ENCODE data around the gene LRG1. TPM values are rescaled to one million over a fixed set of nuclear protein-coding genes. Genes with fewer than 3 reads are reported as not detected.
A peak's percentile ranks its signal among the peaks of the same experiment; 100 is the strongest.
"Not testable (repeated sequence)": the region's sequence is repeated elsewhere in the genome, so short reads cannot be mapped to it uniquely, and the experiment has no call there.

Gene LRG1
- polyA plus RNA-seq, 1 donor: 0.90 TPM

DNA sequence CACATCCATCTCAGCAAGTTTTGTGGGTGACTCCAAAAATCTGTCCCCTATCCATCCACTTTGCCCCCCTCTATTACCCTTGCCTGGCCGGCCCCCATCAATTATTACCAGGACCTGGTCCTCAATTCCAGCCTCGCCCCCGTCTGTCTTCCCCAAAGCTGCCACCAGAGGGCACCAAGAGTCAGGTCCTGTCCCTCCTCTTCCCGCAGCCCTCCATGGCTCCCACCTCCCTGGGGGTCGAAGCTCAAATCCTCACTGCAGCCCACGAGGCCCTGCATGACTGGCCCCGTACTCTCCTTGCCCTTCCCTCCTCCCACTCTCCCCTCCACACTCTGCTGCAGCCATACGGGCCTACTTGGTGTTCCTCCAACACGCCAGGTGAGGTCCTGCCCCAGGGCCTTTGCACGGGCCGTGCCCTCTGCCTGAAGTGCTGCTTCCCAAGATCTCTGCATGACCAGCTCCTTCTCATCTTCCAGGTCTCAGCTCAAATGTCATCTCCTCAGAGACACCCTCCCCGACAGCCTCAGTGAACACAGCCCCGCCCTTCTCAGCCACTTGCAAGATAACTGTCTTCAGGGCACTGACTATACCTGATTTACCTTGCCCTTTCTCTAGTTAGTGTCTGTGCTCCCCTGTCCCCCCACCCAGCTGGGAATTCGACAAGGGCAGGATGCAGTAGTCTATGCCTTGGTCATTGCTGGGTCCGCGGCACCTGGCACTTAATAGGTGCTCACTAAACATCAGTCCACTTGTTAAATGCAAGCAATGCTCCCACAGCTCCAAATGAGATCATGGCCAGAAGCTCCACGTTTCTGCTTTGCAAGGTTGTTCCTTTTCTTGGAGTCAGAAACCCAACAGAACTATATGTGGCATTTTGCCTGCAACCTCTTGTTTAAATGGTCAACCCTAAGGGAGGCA, 36.4 kb upstream of the LRG1 start:
- DNase-seq: no peak

DNA sequence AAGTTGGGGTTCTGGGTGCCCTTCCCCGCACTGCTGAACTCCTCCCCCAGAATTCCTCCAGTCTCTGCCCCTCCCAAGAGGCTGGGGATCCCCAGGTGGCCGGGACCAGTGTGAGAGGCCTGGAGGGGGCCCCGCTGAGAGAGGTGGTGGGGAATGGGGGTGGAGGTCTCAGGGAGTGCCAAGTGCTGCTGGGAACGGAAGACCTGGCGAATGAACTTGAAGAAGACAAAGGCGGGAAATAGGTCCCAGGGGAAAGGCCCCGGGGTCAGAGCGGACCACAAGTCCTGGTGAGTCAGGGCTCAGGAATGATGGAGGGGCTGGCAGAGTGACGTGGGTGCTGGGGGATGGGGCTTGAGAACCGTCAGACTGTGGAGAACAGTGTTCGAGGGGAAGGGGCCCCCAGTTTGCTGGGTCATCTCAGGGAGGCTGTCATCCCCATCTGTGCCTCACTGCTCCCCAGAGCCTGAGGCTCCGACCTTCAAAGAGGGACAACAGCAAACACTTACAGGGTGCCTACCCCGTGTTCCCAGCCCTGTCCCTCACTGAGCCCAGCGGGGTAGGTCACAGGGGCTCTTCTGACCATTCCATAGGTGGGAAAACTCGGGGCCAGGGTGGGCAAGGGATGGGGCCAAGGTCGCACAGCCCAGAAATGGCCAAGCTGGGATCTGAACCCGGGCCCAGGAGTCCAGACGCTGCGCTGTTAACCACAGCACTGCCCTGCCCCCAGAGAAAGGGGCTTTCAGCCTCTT, 35.6 kb upstream of the LRG1 start:
- DNase-seq: peak; percentile 68

DNA sequence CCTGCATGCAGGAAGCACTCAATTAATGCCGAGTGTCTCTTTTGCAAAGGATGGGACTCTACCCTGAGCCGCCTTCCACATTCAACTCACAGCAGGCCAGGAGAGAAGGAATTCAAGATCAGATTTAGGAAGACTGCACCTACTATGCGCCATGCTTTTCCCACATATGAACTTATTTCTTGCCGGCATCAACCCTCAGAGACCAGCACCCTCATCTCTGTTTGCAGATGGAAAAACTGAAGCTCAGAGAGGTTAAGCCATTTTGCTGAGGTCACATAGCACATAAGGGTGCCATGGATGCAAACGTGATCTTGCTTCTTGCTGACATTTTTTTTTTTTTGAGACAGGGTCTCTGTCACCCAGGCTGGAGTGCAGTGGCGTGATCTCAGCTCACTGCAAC, 33.8 kb upstream of the LRG1 start:
- DNase-seq: no peak

DNA sequence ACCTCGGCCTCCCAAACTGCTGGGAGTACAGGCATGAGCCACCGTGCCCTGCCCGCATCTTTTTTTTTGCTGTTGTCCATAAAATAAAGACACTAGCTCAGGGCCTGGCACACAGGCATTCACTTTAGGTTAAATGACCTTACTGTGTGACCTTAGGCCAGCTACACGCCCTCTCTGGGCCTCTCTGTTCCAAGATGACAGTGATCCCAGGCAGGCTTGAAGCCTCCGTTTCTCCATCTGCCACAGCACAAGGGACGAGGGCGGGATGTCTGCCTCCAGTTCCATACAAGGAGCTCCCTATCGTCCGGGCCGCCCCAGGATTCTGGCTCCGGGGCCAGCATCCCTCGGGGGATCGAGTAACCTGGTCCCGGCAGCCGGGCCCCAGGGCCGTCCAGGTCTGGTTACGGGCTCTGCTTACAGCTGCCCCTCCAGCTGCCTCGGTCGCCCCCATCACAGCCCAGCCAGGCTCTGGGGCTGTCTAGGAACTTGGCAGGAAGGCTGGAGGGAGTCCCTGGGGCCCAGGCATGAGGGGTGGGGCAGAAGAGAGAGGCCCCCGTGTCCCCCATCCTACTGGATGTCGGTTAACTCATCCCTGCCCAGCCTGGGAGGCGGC, 31.6 kb upstream of the LRG1 start:
- DNase-seq: no peak

DNA sequence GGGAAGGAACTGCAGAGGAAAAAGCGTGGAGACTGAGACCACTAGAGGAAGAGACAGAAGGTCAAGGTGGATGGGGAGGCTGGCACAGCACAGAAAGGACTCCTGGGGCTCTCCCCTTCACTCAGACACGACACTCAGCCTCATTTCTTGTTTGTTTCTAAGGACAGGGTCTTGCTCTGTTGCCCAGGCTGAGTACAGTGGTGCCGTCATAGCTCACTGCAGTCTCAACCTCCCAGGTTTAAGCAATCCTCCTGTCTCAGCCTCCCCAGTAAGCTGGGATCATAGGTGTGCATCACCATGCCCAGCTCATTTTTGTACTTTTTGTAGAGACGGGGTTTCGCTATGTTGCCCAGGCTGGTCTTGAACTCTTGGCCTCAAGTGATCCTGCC, 31.1 kb upstream of the LRG1 start:
- DNase-seq: no peak

DNA sequence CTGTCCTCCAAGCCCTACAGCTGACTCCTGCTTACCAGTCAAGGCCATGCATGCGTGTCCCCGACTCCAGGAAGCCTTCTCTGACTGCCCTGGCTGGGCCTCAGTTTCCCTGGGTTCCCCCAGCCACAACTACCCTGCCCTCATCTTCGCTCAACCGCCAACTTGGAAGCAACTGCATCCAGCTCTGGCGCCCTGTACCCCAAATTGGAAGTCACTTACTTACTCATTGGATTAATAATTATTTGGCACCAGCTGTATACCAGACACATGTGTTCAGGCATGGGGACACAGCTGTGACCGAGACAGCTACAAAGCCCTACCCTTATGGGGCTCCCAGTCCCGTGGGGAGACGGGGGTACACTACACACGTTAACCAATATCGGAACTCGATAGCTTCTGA, 30.6 kb upstream of the LRG1 start:
- DNase-seq: no peak

DNA sequence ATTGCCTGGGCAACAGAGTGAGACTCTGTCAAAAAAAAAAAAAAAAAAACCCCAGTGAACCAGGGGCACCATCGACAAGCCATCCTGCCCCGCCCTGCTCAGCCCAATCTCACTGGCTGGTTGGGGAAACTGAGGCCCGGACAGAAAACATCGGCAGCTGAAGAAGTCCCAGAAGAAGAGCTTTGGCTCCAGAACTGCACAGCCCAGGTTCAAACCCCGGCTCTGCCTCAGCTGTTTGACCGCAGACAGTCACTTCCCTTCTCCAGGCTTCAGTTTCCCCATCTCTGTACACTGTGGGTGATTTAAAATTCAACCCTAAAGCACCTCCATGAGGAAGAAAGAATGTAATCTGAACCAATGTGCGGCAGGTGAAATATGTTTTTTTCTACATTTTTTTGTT, 29.1 kb upstream of the LRG1 start:
- DNase-seq: no peak

DNA sequence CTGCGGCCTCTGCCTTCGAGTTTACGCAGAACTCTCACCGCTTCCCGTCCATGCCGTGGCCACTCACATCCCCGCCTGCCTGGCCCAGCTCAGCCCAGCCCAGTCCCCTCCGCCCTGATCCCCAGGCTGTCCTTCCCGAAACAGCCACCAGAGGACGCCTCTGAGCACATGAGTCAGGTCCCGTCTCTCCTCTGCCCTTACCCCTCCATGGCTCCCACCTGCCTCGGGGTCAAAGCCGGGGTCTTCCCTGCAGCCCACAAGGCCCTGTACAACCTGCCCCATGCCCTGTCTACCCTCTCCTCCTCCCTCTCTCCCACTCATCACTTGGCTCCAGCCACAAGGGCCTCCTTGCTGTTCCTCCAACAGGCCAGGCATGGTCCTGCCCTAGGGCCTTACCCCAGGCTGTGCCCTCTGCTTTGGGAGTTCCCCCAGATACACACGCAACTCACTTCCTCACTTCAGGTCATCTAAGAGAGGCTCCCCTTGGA, 27.8 kb upstream of the LRG1 start:
- no peak for DNase-seq

DNA sequence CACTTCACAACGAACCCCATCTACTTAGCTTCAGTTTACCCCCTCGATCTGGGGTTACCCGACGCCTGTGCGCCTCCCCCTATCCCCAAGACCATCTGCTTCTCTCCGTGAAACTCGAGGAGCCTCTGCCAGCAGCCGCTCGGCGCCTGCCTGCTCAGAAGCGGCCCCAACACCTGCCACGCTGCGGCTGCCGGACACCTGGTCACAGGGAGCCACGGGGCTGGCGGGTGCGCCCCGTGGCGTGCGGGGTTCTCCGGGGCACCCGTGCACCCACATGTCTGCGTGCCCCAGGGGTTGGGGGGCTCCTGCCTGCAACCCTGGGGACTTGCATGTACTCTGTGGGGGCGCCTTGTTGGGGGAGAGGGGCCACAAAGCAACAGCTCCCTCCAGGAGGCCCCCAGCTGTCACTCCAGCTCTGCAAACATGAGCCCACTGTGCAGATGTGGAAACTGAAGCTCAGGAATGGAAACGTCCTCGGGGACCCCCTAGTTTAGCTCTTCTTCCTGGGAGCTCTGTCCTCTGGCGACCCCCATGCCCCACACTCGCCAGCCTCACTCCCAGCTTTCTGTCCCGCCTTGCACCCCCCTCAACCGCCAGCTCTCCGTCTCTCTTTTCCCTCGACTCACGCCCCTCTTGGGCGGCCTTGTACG, 26.7 kb upstream of the LRG1 start:
- DNase-seq: no peak

DNA sequence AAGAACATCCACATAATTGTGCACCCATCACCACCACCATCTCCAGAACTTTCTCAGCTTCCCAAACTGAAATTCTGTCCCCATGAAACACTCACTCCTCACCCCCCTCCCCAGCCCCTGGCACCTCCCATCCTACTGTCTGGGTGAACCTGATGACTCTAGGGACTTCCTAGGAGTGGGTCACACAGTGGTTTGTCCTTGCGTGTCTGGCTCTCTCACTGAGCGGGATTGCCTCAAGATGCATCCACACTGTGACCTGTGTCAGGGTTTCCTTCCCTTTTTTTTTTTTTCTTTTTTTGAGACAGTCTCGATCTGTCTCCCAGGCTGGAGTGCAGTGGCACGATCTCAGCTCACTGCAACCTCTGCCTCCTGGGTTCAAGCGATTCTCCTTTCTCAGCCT, 23.7 kb upstream of the LRG1 start:
- not testable (repeated sequence) for DNase-seq

DNA sequence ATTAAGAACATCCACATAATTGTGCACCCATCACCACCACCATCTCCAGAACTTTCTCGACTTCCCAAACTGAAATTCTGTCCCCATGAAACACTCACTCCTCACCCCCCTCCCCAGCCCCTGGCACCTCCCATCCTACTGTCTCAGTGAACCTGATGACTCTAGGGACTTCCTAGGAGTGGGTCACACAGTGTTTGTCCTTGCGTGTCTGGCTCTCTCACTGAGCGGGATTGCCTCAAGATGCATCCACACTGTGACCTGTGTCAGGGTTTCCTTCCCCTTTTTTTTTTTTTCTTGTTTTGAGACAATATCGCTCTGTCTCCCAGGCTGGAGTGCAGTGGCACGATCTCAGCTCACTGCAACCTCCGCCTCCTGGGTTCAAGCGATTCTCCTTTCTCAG, 22.2 kb upstream of the LRG1 start:
- DNase-seq: not testable (repeated sequence)

DNA sequence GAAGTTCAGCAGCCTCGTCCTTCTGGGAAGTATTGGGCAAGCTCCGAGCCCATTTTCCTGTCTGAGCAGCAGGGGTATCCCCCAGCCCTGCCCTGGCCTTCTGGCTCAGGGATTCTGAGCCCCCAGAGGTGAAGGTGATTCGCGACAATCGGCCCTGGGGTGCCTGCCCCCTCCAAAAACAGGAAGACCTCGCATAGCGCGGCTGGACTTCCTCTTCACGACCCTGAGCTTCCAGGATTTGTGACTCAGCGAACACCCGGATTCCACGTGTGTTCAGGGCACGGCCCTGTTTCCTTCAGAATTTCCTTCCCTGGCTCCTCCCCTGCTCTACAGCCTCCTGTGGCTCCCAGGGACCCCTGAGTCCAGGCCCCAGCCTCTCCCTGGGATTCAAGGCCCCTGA, 19.7 kb upstream of the LRG1 start, which contains the start of gene SEMA6B:
SEMA6B (minus strand) TSS at position 116 of the 400 bp plus-strand sequence. CDS start 1,227 bp downstream, outside the sequence.
- no peak for DNase-seq

DNA sequence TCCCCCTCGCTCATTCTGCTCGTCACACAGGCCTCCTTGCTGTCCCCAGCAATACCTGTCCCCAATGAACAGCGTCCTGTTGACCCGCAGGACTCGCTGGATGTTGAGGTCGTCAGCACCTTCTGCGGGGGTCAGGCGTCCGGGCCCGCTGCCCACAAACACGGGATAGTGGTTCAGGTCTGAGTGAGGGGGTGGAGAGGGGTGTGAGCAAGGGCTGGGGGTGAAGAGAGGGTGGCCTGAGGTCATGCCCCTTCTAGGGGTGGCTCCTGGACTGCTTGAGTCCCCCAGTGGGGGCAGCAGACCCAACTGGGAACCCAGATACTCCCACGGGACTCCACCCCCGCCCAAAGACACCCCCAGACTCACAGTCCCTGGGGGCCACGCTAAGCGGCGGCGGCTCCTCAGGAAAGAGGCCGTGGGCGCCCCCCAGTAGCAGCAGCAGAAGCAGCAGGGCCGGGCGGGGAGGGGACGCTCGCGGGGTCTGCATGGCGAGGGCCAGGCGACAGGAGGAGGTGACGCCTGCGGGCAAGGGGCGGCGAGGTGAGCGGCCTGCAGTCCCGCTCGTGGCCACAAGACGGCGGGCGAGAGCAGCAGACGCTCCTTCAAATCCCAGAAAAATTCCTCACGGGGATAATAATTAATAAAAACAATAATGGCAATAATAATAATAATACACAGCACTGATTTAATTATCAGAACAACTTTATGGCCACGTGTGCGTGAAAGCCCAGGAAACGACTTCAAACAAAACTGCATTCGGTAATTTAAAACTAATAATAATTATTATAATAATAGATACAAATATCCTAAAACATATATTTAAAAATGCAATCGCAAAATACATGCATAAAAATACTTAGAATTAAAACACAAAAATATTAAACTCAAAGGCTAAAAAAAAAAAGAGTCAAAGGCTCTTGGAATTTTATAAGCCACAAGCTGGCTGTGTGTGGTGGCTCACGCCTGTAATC, 18.4 kb upstream of the LRG1 start:
- no peak for DNase-seq

DNA sequence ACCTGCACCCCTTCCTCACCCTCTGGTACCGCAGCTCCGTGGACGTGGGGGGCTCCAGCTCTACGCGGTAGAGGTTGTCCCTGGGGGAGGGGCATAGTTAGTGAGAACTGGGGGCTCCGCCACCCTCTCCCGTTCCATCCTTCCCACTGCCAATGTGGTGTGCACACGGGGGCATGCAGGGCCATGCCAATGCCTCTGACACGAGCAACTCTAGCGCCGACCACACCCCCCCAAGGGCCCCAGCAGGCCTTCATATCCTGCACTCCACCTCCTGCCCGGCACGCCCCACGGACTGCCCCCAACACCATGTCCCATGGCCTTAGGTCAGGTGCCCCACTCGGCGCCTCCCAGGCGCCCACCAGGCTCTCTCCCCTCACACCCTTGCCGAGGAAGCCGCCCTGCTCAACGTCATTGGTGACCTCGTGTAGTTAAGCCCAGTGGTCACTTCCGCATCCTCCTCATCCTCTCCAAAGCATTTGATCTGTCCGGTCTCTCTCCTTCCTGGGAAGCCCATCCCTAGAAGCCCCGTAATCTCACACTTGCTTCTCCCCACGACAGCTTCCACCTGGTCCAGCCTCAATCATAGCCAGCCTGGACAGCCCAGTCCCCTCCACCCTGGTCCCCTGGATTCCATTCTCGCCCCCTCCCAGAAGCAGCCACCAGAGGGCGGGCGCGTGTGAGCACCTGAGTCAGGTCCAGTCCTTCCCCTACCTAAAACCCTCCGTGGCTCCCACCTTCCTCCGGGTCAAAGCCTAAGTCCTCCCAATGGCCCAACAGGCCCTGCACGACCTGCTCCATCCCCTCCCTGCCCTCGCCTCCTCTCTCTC, 17.5 kb upstream of the LRG1 start:
- no peak for DNase-seq

DNA sequence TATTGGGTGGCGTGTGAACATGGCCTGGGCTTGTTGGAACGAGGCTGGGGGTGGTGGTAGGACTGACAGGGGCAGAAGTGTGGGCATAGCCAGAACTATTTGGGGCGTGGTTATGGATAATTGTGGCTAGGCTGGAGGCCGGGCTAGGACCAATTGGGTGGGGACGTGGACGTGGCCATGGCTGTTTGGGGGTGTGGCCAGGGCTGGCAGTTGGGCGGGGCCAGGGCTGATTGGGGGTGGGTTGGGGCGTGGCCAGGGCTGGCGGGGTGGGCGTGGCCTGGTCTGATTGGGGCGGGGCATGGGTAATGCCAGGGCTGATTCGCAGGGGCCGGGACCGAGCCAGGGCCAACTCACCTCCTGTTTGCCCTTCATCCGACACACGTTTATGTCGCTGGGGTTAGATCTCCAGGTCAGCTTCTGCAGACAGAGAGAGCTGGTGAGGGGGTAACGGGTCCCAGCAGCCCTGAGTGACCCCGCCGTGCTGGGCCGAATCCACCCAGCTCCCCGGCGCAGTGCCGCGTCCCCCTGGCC, 16.8 kb upstream of the LRG1 start:
- no peak for DNase-seq

DNA sequence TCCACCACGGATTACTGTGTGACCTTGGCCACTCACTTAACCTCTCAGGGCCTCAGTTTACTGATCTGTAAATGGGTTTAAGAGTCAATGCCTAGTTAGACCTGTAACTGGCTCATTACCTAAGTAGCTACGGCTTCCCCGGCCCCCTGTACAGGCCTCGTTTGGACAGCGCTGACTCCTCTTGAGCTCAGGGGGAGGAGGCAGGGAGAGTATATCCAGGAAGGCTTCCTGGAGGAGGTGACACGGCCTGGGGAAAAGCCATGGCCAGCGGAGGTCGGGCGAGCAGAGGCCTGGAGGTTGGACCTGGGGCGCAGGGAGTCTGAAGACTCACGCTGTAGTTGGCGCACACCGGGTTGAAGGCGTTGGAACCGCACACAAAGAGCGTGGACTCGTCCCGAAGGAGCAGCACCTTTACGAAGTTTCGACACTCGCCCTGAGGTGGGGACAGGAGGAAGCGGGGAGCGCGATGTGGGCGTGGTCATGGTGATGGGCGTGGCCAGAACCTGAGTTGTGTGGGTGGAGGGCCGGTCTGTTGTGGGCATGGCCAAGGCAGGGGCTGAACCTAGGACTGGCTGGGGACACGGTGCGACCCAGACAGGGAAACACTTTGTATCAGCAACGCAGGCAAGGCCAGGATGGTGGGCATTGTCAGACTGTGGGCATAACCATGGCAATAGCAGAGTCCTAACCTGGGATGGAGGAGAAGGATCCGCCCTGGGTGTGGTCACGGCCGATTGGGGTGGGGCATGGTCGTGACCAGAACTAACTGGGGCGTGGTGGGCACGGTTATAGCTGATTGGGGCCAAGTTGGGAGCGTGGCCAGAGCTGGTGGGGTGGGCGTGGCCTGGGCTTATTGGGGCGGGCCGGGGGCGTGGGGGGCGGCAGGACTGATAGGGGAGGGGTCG, 16.1 kb upstream of the LRG1 start:
- no peak for DNase-seq

DNA sequence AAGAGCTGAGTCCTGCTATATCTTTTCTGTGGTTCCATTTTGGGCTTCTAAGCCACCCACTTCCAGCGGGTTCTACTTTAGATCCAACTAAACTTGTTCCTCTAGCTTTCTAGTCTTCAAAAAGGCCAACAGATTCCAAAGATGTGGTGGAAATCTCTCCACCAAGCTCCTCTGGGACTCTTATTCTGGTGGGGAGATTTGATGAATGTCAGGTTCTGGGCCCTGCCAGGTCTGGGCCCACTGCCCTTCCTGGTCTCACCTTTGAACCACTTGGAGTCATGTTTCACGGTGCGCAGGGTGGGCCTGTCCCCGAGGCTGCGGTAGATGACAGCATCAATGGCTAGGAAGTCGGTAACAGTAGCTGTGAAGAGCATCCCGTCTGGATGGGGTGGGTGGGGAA, 14.9 kb upstream of the LRG1 start:
- DNase-seq: no peak

DNA sequence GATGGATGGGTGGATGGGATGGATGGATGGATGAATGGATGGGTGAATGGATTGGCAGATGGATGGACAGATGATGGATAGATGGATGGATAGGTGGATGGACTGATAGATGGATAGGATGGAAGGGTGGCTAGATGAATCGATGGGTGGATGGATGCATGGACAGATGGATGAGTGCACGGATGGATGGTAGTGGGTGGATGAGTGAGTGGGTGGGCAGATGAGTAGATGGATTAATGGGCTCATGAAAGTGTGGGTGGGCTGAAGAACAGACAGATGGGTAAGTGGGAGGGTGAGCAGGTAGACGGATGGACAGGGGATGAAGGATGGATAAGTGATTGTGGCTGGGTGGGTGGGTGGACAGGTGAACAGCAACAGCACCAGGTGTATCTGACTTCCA, 13.9 kb upstream of the LRG1 start:
- DNase-seq: no peak
